ENCODE measurements around the gene TCIRG1. TPM values are rescaled to one million over a fixed set of nuclear protein-coding genes. Genes with fewer than 3 reads are reported as not detected.

TCIRG1 gene
- total RNA-seq, 5 donors from 2014 or later (not counting 1 experiment from before 2014, with no cell fraction given), result 184 to 292 (median 246) TPM

DNA sequence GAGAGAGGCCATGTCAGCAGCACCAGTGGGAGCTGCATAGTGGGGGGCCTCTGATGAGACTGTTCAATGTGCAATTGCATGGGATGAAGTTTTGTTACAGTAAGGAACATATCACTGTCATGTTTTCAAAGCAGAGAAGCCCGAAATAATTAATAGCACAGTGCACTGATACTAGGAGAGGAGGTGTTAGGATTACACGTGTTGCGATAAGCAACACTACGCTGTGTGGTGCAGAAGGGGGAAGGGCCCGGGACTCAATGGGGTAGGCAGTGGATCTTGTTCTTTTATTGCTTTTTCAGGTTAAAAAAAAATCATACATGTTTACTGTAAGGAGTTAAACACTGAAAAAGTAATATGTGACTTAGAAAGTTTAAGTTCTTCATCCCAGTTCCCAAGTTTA, 29.2 kb downstream of the TCIRG1 start:
- Histone ChIP-seq H3K36me3 (ENCODE audit: control insufficient read depth in 2 of 2, extremely low read depth in 1 of 2, insufficient read depth in 1 of 2, low read length in 1 of 2) (peaks cover 0 to 4% of the 10 kb centered on the region in 2 donors), H3K27me3 (replicated peaks in 1 of 2; ENCODE audit: control insufficient read depth in 2 of 2, extremely low read depth in 1 of 2, insufficient read depth in 2 of 2, low read length in 1 of 2) (no peaks in the 10 kb centered on the region), H3K4me3 (ENCODE audit: control insufficient read depth in 1 of 2, extremely low read depth in 1 of 2, low read length in 1 of 2) (no peak overlapping the region), H3K27ac (ENCODE audit: low read length) (no peak overlapping the region), H3K9me3 (no peaks in the 10 kb centered on the region), H3K4me1 (ENCODE audit: control insufficient read depth in 1 of 2, extremely low read depth in 1 of 2, insufficient read depth in 2 of 2, low read length in 2 of 2) (no peaks in the 10 kb centered on the region)
- Mint-ChIP-seq H3K27ac (no peak overlapping the region), H3K27me3 (no peaks in the 10 kb centered on the region), H3K4me3 (no peak overlapping the region), H3K9me3 (no peaks in the 10 kb centered on the region), H3K36me3 (peaks cover 42% of the 10 kb centered on the region), H3K4me1 (no peaks in the 10 kb centered on the region)
- DNase-seq (no peak), ATAC-seq (replicated peaks in 1 of 4) (no peak)
- ChIA-PET CTCF (no interaction called here), POLR2A (no interaction called here)
- WGBS (ENCODE audit: insufficient coverage), result 100% methylated on average over 1 of the region's 5 CpGs

DNA sequence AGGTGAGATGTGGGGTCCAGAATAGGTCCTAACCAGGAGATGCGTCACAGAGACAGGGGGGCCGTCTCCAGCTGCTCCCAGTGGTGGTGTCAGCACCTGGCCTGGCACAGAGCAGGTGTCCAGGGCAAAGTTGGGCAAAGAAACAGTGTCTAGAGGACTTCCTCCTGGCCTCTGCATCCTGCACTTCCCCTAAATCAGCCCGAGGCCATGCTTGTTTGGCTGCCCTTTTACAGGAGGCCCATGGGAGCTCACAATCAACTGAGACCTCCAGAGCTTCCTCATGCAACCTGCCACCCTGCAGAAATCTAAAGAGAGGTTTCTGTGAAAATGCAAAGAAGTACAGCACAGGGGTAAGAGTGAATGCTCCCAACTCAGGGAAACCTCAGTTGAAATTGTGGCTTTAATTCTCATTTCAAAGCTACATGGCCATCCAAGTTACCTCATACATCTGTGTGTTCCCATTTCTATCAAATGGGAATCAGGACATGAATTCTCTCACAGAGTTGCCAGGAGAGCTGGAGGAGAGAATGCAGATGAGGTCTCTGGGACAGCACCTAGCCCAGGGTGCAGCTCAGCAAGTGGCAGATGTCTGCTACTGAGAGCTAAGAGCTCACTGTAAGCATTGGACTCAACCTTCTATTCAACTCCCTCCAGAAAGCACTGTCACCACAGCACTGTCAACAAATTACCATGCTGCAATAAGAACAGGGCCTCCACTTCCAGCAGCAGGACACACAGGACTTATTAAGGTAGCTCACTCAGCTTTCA, 32.6 kb downstream of the TCIRG1 start:
- no peak for DNase-seq
- no peak overlapping the region for H3K27ac ChIP-seq (ENCODE audit: low read length)
- no peaks in the 10 kb centered on the region for H3K36me3 ChIP-seq (ENCODE audit: control insufficient read depth in 2 of 2, extremely low read depth in 1 of 2, insufficient read depth in 1 of 2, low read length in 1 of 2)
- Mint-ChIP-seq H3K4me3 (no peak overlapping the region), H3K4me1 (no peaks in the 10 kb centered on the region), H3K36me3 (peaks cover 28% of the 10 kb centered on the region), H3K9me3 (no peaks in the 10 kb centered on the region), H3K27me3 (no peaks in the 10 kb centered on the region), H3K27ac (no peak overlapping the region)
- no peak for ATAC-seq (replicated peaks in 1 of 4)
- H3K4me1 ChIP-seq (ENCODE audit: control insufficient read depth in 1 of 2, extremely low read depth in 1 of 2, insufficient read depth in 2 of 2, low read length in 2 of 2), result no peaks in the 10 kb centered on the region
- 88% methylated on average over 2 of the region's 3 CpGs for WGBS (ENCODE audit: insufficient coverage)
- H3K9me3 ChIP-seq, result no peaks in the 10 kb centered on the region
- no peaks in the 10 kb centered on the region for H3K27me3 ChIP-seq (replicated peaks in 1 of 2; ENCODE audit: control insufficient read depth in 2 of 2, extremely low read depth in 1 of 2, insufficient read depth in 2 of 2, low read length in 1 of 2)
- POLR2A ChIA-PET, result no interaction called here
- H3K4me3 ChIP-seq (ENCODE audit: control insufficient read depth in 1 of 2, extremely low read depth in 1 of 2, low read length in 1 of 2), result no peak overlapping the region
- CTCF ChIA-PET, result no interaction called here

DNA sequence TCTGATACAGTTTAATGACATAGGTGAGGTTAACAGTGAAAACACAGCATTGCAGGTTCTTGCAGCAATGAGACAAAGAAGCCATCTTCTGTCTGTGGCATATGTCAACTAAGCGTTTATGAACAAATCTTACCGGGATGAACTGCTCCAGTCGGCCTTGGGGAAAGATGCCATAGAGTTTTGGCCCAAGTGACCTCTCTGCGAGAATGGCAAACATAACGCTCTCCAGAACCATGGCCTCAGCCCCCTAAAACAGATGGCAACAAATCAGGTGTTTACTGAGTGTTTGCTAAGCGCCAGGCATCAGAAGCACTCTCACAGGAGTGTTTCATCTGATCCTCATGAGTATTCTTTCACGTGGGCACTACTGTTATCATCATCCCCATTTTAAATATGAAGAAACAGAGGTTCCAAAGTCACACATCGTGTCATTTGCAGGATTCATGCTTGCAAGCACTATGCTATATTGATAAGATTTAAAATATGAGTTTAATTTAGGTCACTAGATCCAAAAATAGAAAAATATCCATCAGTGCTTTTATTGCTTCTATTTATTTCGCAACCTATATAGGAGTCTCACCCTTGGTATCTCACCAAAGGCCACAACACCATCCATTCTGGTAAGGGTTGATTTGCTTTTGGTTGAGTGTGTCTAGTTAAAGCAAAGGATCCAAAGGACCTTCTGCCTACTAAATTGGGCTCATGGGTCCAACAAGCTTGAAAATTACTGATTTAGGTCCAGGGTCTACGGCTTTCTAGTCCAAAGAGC, 35.9 kb downstream of the TCIRG1 start:
- 97% methylated on average over 6 of the region's 10 CpGs for WGBS (ENCODE audit: insufficient coverage)
- Mint-ChIP-seq H3K27me3 (no peaks in the 10 kb centered on the region), H3K36me3 (peaks cover 16% of the 10 kb centered on the region), H3K4me1 (no peaks in the 10 kb centered on the region), H3K4me3 (no peak overlapping the region), H3K9me3 (no peaks in the 10 kb centered on the region), H3K27ac (no peak overlapping the region)
- no peak for DNase-seq
- no peaks in the 10 kb centered on the region for H3K36me3 ChIP-seq (ENCODE audit: control insufficient read depth in 2 of 2, extremely low read depth in 1 of 2, insufficient read depth in 1 of 2, low read length in 1 of 2)
- H3K4me3 ChIP-seq (ENCODE audit: control insufficient read depth in 1 of 2, extremely low read depth in 1 of 2, low read length in 1 of 2), result no peak overlapping the region
- H3K27ac ChIP-seq (ENCODE audit: low read length), result no peak overlapping the region
- no peaks in the 10 kb centered on the region for H3K4me1 ChIP-seq (ENCODE audit: control insufficient read depth in 1 of 2, extremely low read depth in 1 of 2, insufficient read depth in 2 of 2, low read length in 2 of 2)
- CTCF ChIA-PET, result no interaction called here
- H3K27me3 ChIP-seq (replicated peaks in 1 of 2; ENCODE audit: control insufficient read depth in 2 of 2, extremely low read depth in 1 of 2, insufficient read depth in 2 of 2, low read length in 1 of 2), result no peaks in the 10 kb centered on the region
- ATAC-seq (replicated peaks in 1 of 4), result no peak
- no peaks in the 10 kb centered on the region for H3K9me3 ChIP-seq
- POLR2A ChIA-PET, result interaction anchor here in 1 of 2 donors (0.7 kb wide), 1 partner anchor 20 kb away, joined by 3 read pairs; no protein-coding TSS in a partner anchor

DNA sequence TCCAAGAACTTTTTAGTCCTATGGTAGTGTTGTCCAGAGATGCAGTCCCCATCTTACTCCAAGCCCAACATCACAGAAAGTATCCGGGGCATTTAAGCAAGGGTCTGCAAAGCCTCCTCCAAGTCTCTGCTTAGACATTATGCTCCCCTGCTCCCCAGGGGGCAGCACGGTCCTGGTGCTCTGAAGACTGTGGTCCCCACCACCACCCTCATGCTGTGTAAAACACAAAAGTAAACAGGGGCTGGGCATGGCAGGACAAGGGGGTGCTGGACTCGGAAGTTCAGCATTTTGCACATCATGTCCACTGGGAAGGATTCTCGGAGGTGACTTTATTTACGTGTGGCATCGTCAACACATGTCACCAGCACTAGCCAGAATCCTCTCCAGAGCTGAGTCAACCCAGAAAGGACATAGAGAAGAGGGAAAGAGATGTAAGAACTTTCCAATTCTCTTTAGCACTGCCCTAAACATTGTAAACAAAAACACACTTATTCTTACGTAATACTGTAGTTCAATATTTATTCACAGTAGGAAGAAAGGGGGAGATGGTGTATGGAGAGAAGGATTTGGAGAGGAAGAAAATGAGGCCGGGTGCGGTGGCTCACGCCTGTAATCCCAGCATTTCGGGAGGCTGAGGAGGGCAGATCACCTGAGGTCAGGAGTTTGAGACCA, 37.7 kb downstream of the TCIRG1 start:
- CTCF ChIA-PET, result no interaction called here

DNA sequence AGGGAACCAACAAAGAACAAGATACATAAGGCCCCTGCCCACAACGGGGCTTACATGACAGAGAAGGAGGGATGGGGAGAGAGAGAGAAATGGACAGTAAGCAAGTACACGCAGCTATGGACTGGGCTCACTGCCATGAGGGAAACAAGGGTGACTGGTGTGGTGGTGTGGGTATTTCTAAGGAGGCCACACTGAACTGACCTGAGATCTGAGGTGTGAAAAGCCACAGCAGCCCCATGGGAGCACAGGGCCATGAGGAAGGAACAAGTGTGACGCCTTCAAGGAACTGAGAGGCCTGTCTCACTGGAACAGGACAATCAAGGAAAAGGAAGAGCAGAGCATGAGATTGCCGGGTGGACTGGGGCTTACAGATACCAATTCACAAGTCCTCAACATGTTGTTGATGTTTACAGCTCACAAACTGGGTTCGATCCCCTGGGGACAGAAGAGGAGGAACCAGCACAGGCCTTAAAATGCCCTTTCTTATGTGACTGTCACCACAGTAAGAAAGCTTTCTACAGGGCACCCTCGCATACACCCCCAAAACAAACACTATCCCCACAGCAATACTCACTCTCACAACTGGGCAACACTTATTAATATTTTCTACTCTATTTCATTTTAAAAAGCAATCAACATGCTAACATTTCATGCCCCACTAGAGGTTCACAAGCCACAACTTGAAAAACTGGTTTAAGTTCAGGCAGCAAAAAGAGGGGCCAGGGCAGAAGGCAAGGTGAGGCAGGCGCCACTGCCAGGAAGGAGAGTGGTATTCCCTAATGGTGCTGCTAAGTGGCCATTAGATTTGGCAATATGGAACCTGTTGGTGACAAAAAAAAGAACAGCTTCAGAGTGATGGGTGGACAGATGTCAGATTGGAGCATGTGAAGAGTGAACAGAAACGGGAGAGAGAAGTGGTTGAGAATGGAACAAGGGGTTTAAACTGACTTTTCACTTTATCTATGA, 39.1 kb downstream of the TCIRG1 start:
- no peaks in the 10 kb centered on the region for H3K27me3 Mint-ChIP-seq
- ATAC-seq (replicated peaks in 1 of 4) (no peak), DNase-seq (no peak)
- ChIA-PET CTCF (no interaction called here), POLR2A (no interaction called here)
- Histone ChIP-seq H3K27me3 (replicated peaks in 1 of 2; ENCODE audit: control insufficient read depth in 2 of 2, extremely low read depth in 1 of 2, insufficient read depth in 2 of 2, low read length in 1 of 2) (no peaks in the 10 kb centered on the region), H3K4me1 (ENCODE audit: control insufficient read depth in 1 of 2, extremely low read depth in 1 of 2, insufficient read depth in 2 of 2, low read length in 2 of 2) (no peaks in the 10 kb centered on the region), H3K27ac (ENCODE audit: low read length) (no peak overlapping the region), H3K36me3 (ENCODE audit: control insufficient read depth in 2 of 2, extremely low read depth in 1 of 2, insufficient read depth in 1 of 2, low read length in 1 of 2) (no peaks in the 10 kb centered on the region), H3K4me3 (ENCODE audit: control insufficient read depth in 1 of 2, extremely low read depth in 1 of 2, low read length in 1 of 2) (no peak overlapping the region), H3K9me3 (no peaks in the 10 kb centered on the region)
- H3K36me3 Mint-ChIP-seq, result peaks cover 17% of the 10 kb centered on the region
- 94% methylated on average over 6 of the region's 8 CpGs for WGBS (ENCODE audit: insufficient coverage)
- H3K4me3 Mint-ChIP-seq, result no peak overlapping the region
- H3K4me1 Mint-ChIP-seq, result no peaks in the 10 kb centered on the region
- H3K27ac Mint-ChIP-seq, result no peak overlapping the region
- H3K9me3 Mint-ChIP-seq, result no peaks in the 10 kb centered on the region

More for the DNA sequence above, 37.7 kb downstream of the TCIRG1 start:
- H3K36me3 ChIP-seq (ENCODE audit: control insufficient read depth in 2 of 2, extremely low read depth in 1 of 2, insufficient read depth in 1 of 2, low read length in 1 of 2), result no peaks in the 10 kb centered on the region
- no peaks in the 10 kb centered on the region for H3K27me3 ChIP-seq (replicated peaks in 1 of 2; ENCODE audit: control insufficient read depth in 2 of 2, extremely low read depth in 1 of 2, insufficient read depth in 2 of 2, low read length in 1 of 2)
- no peak overlapping the region for H3K4me3 Mint-ChIP-seq
- H3K36me3 Mint-ChIP-seq, result peaks cover 17% of the 10 kb centered on the region
- H3K27me3 Mint-ChIP-seq, result no peaks in the 10 kb centered on the region
- ATAC-seq (replicated peaks in 1 of 4), result peak in 1 of 4 experiments; percentile 33
- no peaks in the 10 kb centered on the region for H3K4me1 ChIP-seq (ENCODE audit: control insufficient read depth in 1 of 2, extremely low read depth in 1 of 2, insufficient read depth in 2 of 2, low read length in 2 of 2)
- H3K27ac ChIP-seq (ENCODE audit: low read length), result no peak overlapping the region
- no peaks in the 10 kb centered on the region for H3K9me3 Mint-ChIP-seq
- no peaks in the 10 kb centered on the region for H3K9me3 ChIP-seq
- no peaks in the 10 kb centered on the region for H3K4me1 Mint-ChIP-seq
- WGBS (ENCODE audit: insufficient coverage), result 70% methylated on average over 2 of the region's 11 CpGs
- POLR2A ChIA-PET, result no interaction called here
- H3K4me3 ChIP-seq (ENCODE audit: control insufficient read depth in 1 of 2, extremely low read depth in 1 of 2, low read length in 1 of 2), result no peak overlapping the region
- H3K27ac Mint-ChIP-seq, result no peak overlapping the region
- no peak for DNase-seq

DNA sequence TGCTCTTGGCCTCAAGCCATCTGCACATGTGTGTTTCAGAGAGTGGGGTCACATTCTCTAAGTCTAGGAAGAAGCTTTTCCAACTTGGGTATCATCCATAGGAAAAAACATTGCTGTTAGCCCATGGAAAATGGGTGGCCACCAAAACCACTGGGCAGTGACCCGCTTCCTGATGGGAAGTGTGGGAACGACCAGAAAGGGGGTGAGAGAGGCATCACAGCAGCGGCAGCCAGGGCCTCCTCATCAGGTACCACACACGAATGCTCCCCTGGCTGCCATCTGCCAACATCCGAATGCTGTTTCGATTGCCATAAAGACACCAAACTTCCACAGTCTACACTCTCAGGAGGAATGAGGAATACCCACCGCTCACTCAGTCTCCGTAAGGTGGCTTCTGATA, 42.0 kb downstream of the TCIRG1 start:
- H3K27ac Mint-ChIP-seq, result no peak overlapping the region
- no peak for DNase-seq
- Histone ChIP-seq H3K4me3 (ENCODE audit: control insufficient read depth in 1 of 2, extremely low read depth in 1 of 2, low read length in 1 of 2) (no peak overlapping the region), H3K4me1 (ENCODE audit: control insufficient read depth in 1 of 2, extremely low read depth in 1 of 2, insufficient read depth in 2 of 2, low read length in 2 of 2) (no peaks in the 10 kb centered on the region), H3K27ac (ENCODE audit: low read length) (no peak overlapping the region), H3K36me3 (ENCODE audit: control insufficient read depth in 2 of 2, extremely low read depth in 1 of 2, insufficient read depth in 1 of 2, low read length in 1 of 2) (no peaks in the 10 kb centered on the region), H3K9me3 (no peaks in the 10 kb centered on the region), H3K27me3 (replicated peaks in 1 of 2; ENCODE audit: control insufficient read depth in 2 of 2, extremely low read depth in 1 of 2, insufficient read depth in 2 of 2, low read length in 1 of 2) (no peaks in the 10 kb centered on the region)
- no peak overlapping the region for H3K4me3 Mint-ChIP-seq
- ChIA-PET POLR2A (no interaction called here), CTCF (no interaction called here)
- H3K4me1 Mint-ChIP-seq, result no peaks in the 10 kb centered on the region
- no peak for ATAC-seq (replicated peaks in 1 of 4)
- no CpG with 5 or more reads among the region's 8 CpGs for WGBS (ENCODE audit: insufficient coverage)
- H3K9me3 Mint-ChIP-seq, result no peaks in the 10 kb centered on the region
- no peaks in the 10 kb centered on the region for H3K27me3 Mint-ChIP-seq
- peaks cover 8% of the 10 kb centered on the region for H3K36me3 Mint-ChIP-seq

Data from T-cell (primary cell).